SHP77 treated with DMSO at 0.1 percent for 48 hours (cell line): ENCODE data around the gene ODF2.
A peak's percentile ranks its signal among the peaks of the same experiment; 100 is the strongest.
"Not testable (repeated sequence)": the region's sequence is repeated elsewhere in the genome, so short reads cannot be mapped to it uniquely, and the experiment has no call there.

ENCODE experiments used
- DNase-seq: peaks from one replicate; lab custom pipeline; 2025; lab: John Stamatoyannopoulos, UW

Gene ODF2

DNA sequence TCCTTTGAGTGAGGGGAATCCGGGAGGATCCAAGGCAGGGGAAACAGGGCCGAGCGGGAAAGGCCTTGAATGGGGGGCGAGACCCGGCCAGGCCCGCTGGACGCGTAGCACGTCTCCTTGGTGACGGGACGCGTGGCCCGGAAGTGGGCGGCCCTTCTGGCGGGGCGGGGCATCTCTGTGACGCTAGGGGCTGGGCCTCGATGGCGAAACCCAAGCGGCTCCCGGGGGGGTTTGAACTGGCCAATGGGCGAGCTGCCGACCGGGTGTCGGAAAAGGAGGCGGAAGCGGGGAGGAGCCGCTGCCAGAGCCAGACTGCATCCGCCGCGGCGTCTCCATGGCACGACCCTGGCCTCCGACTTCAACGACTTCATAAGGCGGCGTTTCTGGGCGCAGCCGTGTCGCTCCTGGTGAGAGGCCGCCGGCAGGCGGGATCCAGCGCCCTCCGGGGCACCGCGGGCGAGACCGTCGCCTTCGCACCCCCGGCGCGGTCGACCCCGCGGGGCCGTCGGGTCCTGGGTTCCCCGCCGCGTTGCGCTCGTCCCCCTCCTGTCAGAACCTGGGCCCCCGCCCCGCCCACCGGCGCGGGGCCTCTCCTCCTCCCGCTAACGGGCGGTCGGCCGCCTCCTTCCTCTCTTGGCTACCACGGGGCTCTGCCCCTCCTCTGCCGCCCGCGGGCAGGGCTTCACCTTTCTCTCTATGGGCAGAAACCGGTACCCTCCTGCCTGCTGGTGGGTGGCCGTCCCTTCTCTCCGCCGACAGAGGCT, at the start of gene ODF2:
Gene ODF2 (plus strand): TSS at position 158 of the 764 bp plus-strand sequence. CDS start 86 bp downstream, at position 244.
- peak; percentile 89 for DNase-seq

DNA sequence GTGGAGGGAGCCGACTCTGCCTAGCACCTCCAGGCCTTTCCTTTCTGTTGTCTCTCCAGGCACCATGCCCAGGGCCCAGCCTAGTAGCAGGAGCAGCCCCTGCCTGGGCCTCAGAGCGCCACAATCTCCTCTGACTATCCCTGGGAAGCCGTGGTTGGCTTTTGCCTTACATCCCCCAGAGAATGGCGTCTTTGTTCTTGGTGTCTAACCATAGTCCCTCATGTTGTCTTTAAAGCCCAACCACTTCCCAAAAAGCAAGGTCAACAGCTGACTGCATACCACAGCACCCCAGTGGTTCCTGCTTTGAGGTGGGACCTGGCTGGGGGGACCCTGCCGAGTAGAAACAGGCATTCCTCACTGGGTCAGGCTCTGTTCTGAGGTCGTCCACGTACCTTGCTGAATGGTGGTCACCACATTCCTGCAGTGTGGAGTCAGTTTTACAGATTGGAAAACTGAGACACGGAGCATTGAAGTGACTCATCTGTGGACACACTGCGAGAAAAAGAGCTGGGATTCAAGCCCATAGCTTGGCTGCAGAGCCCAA, 48.9 kb upstream of the ODF2 start:
- no peak for DNase-seq

DNA sequence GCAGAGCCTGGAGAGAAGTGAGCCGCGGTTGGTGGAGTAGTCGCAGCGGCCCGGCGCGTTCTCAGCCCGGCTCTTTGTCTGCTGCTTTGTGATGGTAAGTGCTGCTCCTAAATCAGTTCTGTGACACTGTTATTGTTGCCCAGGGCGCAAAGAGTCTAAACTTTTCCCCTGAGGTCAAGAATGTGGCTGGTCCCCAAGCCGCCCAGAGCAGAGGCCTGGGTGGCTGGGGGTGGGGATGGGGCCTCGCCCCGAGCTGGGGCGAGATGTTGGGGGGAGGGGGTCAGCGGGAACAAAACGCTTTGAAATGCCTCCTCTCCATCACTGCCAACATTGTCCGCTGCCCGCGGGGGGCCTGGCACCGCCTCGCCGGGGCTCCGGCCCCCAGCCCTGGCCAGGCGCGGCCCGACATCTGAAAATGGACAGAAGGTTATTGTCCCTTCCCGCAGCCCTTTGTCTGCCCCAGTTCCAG, 46.8 kb upstream of the ODF2 start:
- DNase-seq, result no peak

DNA sequence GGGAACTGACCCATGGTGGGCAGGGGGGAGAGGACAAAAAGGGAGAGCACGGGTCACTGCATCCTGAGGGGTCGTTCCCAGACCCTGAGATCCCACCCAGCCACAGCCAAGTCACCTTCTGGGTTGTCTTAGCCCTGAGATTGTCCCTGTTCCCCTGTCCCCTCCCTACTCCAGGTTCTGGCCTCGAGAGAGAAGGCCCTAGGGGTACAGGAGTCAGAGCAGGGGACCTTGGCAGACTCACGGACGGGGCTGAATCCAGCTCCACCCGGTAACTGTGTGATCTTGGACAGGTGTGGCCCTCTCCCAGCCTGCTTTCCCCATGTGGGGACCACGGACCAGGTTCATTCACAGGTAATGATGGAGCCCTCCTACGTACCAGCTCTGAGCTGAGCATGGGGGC, 46.4 kb upstream of the ODF2 start:
- DNase-seq, result no peak

DNA sequence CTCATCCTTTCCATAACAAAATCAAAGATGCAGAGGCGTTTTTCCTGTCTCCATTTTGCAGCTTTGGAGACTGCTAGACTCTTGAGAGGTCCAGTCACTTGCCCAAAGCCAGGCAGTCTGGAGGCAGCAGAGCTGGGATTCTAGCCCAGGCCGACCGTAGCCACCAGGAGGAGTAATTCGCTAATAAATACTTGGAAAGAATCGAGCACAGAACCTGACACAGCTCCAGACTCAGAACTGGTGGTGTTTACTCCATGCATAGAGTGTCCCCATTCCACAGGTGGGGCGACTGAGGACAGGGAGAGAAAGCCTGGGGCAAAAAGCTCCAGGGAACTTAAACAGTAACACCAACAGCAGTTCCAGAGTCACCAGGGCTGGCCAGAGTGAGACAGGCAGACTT, 45.8 kb upstream of the ODF2 start:
- no peak for DNase-seq

DNA sequence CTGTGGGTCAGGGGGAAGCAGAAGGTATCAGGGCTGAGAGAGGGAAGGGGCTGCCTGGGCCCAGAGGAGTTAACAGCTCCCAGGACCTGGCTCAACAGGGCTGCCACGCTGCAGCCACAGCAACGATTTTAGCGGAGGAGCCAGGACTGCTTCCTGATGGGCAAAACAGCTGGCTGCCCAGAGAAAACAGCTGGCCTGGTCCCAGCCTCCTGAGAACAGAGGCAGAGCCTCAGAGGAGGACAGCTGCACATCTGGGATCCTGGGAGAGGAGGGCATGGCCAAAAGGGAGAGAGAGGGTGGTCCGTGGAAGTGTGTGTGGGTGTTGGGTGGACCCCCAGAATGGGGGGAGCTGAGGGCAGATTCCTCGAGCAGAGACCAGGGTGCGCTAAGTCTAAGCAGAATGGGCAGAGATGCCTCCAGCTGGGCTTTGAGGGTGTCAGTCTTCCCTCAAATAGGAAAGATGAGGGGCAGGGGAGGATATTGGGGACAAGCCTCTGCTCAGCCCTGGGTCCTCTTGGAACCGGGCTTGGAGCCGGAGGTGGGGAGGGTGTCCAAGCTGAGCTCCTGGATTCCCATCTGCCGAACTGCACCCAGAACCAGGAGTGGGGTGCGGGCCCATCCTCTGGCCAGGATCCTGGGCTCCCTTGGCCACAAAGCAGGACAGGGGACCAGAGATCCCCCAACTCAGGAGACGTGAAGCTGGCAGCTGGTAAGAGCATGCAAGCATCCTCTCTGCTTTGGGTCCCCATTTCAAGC, 44.3 kb upstream of the ODF2 start:
- DNase-seq, result no peak

DNA sequence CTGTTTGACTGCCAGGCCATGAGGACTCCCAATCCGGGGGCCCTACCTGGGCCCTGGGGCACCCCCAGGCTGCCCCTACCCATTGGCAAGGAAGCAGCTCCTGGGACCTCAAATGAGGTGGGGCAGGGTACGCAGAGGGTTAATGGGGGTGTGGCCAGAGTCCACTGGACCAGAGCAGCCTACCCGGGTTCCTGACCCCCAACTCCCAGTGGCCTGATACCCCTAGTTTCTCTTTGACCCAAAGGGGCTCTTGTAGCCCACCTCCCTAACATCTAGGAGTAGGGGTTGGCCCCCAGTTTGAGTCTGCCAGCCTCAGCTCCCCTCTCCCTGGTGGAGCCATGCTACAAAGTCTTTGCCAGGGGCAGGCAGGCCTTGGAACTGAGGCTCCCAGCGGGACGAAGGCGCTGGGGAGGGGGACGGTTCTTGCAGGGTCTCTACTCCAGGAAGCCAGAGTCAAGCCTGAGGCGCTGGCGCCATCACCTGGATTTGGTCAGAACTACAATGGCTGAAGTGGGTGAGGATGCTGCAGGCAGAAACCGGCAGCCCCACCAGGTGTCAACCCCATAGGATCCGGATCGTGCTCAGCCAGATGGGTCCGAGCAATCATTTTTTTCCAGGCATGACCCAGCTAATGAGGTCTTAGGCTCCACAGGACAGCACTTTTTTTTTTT, 43.6 kb upstream of the ODF2 start:
- peak; percentile 63 for DNase-seq

DNA sequence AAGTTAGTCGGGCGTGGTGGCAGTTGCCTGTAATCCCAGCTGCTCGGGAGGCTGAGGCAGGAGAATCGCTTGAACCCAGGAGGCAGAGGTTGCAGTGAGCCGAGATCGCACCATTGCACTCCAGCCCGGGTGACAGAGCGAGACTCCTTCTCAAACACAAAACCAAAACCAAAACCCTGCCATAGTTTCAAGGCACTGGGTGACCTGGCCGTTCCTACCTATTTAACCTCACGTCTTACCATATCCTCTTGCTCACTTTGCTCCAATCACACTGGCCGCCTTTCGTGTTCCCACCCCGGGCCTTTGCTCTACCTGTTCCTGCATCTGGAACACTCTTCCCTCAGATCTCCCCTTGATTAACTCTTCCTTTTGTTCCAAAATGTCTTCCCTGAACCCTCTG, 42.1 kb upstream of the ODF2 start:
- DNase-seq, result not testable (repeated sequence)

DNA sequence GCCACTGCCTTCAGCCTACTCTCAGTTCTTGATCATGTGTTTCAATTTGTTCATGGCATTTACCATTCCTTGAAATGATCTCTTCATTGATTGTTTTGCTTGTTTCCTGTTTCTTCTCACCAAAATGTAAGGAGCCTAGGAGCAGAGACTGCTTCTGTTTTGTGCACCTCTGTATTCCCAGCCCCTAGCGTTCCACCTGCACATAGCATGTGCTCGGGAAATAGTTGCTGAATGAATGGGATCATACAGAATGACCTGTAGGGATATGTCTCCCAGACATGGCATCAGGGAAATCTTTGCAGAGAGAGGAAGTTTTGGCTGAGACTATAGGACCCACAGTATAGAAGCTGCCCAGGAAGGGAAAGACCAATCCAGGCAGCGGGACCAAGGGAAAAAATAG, 41.3 kb upstream of the ODF2 start:
- no peak for DNase-seq

DNA sequence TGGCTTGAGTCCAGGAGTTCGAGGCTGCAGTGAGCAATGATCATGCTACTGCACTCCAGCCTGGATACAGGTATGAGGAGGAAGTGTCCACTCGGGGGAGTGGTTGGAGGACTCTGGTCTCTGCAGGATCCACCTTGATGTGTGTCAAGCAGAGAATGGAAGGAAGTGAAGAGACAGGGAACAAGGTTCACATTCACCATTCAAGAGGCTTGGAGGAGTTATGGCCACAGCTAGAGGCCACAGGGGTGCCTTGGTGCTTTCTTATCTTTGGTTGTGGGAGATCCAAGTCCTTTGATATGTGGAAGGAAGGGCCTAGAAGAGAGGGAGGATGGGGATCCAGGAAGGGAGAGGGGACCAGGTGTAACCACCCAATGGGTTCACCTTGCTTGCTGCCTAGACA, 40.5 kb upstream of the ODF2 start:
- no peak for DNase-seq

DNA sequence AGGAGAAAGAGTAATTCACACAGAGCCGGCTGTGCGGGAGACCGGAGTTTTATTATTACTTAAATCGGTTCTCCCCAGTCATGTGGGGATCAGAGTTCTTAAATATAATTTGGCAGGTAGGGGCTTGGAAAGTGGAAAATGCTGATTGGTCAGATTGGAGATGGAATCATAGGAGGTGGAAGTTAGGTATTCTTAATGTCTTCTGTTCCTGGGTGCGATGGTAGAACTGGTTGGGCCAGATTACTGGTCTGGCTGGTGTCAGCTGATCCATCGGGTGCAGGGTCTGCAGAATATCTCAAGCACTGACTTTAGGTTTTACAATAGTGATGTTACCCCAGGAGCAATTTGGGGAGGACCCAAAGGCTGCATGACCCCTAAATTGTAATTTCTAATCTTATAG, 39.8 kb upstream of the ODF2 start:
- no peak for DNase-seq

DNA sequence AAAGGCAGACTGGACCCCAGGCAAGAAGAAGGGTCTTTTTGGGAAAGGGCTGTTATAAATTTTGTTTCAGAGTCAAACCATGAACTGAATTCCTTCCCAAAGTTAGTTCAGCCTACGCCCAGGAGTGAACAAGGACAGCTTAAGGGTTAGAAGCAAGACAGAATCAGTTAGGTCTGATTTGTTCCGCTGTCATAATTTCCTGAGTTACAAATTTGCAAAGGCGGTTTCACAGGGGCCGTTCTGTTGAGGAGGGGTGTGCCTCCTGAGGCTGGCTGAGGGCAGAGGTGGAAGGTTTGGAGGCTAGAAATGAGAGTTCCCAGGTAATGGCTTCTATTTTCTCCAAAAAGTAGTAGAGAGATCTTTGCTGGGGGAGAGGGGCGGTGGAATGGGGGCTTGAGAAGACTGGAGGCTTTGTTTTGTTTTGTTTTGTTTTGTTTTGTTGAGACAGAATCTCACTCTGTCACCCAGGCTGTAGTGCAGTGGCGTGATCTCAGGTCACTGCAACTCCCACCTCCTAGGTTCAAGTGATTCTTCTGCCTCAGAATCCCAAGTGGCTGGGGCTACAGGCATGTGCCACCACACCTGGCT, 39.3 kb upstream of the ODF2 start:
- no peak for DNase-seq

DNA sequence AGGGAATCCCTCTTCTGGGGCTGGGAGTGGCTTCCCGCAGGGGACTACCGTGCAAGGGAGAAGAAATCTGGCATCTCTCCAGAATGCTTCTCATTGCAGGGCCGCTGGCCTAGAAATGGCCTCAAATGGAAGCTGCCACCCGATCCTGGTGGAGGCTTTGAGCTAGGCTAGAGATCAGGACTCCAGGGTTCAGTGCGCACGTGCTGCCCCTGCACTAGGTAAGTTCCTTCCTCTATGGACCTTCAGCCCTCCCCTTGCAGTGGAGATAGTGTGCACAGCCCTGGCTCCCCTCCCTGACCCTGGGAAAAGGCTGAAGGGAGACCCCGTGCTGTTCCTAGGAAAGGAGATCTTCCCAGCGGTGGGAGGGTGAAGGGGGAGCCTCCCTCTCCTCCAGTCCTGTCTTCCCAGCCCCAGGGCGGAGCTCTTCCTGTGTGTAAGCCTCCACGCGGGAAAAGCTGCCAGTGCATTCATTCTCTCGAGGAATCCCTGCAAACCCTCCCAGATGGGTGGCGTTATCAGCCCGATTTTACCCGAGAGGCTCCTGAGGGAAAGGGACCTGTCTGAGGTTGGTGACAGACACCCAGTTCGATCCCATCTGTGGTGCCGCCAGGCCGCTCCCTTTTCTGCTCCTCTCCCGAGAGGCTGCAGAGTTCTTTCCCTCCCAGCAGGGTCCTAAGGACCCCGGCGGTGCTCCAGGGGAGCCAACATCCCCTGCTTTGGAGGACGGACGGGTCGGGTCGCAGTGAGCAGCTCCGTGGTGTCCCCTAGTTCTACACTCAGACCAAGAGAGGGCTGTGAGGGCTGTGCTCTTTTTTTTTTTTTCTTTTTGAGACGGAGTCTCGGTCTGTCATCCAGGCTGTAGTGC, 36.5 kb upstream of the ODF2 start:
- peak; percentile 29 for DNase-seq

DNA sequence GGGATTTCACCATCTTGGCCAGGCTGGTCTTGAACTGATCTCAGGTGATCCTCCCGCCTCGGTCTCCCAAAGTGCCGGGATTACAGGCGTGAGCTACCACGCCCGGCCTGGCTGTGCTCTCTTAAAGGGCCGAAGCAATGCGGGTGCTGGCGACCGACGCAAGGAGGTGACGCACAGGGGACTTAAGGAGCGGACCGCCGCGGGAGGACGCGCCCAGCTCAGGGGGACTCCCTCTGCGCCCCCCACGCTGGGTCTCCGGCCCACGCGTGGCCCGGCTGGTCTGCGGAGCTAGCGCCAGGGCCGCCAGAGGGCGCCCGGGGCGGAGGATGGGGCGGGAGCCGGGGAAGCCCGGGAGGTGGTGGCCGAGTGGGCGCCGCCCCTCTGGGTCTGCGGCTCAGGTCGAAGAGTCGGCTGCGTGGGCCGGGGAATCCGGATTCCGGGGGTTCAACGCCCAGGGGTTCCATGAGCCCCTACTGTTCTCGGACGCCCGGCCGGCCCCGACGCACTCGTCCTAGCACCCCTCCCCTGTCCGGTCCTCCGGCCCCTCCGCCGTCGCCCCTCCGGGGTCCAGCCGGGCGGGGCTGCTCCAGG, 35.7 kb upstream of the ODF2 start:
- no peak for DNase-seq

DNA sequence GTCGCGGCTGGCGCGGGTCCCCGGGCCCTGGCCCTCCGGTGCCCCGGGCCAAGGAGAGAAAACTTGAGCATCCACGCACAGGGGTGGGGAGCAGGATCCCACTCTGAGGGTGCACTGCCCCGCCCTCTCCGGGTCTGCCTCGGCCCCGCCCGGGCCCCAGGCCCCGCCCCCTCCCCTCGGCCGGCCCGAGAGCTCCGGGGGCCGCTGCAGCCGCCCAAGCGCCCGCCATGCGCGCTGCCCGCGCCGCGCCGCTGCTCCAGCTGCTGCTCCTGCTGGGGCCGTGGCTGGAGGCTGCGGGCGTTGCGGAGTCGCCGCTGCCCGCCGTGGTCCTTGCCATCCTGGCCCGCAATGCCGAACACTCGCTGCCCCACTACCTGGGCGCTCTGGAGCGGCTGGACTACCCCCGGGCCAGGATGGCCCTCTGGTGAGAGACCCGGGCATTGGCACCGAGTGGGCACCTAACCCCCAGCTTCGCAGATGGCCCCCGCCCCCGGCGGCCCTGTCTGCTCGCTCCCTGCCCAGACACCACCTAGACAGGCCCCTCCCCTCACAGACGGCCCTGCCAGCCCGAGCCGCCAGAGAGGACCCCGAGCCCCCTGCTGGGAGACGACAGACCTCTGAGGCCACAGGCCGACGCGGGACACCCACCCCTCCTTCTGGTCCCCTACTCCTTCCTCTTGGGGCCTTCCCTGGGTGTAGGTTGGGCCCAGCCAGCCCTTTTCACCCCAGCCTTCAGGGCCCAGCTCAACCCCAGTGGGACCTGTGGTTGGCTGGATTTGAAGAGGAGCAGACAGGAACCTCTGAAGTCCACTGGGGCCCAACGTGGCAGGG, 34.9 kb upstream of the ODF2 start, which contains the start of gene CERCAM:
Gene CERCAM (plus strand): TSS at position 207 of the 831 bp plus-strand sequence. CDS start 21 bp downstream, at position 228.
- no peak for DNase-seq

DNA sequence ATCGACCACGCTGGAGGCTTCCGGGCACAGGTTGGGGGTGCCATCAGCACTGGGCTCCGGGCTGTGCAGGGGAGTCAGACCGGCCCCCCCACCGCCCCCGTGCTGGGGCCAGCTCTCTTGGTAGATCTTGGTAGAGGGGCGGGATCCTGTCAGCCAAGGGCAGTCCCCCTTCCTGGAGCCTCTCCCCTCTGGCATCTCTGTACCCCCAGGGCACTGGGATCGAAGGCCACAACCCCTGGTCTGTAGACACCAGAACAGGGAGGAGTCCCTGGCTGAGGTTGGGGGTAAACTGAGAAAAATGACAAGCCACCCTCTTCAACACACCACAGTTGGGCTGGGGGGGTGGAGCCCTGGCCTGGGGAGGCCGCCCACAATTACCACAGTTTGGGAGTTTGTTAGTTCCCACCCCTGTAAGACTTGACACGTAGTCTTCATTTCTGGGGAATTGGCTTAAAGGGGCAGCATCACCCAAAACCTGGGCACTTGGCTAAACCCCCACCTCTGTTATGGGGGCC, 34.3 kb upstream of the ODF2 start:
- no peak for DNase-seq

DNA sequence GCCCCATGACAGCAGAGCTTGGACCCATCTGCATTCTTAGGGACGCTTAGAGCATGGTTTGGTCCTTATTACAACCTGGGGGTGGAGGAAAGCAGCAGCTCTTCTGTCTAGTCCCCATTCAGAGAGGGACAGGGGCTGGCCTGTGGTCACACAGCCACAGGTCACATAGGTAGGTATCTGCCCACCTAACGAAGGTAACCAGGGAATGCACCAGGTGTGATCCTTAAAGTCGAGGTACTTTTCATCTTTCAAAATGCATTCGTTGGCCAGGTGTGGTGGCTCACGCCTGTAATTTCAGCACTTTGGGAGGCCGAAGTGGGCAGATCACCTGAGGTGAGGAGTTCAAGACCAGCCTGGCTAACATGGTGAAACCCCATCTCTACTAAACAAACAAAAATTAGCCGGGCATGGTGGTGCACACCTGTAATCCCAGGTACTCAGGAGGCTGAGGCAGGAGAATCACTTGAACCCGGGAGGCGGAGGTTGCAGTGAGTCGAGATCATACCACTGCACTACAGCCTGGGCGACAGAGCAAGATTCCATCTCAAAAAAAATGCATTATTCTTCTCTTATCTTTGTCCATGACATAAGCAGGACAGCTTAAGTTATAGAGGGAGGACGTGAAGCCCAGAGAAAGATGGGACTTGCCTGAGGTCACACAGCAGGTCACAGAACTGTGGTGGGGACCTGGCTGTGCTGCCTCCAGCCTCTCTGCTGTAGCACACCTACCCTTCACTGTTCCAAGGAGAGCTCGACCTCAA, 33.6 kb upstream of the ODF2 start:
- DNase-seq, result not testable (repeated sequence)

DNA sequence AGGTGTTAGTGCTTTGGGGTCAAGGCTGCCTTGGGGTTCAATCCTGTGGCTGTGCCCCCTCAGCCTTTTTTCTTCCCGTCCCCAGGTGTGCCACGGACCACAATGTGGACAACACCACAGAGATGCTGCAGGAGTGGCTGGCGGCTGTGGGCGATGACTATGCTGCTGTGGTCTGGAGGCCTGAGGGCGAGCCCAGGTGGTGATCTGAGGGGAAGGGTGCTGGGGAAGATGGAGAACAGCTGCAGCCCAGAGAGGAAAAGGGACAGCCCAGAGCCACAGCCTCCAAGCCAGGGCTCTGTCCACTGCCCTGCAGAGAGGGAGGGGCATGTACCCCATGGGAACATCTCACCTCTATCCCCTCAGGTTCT, 33.0 kb upstream of the ODF2 start:
- no peak for DNase-seq

DNA sequence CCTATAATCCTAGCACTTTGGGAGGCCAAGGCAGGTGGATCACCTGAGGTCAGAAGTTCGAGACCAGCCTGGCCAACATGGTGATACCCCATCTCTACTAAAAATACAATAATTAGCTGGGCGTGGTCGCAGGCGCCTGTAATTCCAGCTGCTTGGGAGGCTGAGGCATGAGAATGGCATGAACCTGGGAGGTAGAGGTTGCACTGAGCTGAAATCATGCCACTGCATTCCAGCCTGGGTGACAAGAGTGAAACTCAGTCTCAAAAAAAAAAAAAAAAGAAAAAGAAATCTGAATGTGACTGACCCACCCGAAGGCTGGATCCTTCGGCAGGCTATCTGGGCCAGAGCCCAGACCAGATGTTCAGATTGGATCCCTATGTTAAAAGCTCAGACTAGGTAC, 32.5 kb upstream of the ODF2 start:
- DNase-seq, result not testable (repeated sequence)
